ENCODE results near the gene CCDC51. TPM values are rescaled to one million over a fixed set of nuclear protein-coding genes. Genes with fewer than 3 reads are reported as not detected.
"Not testable (repeated sequence)": the region's sequence is repeated elsewhere in the genome, so short reads cannot be mapped to it uniquely, and the experiment has no call there.

Gene CCDC51
- polyA plus RNA-seq, 3 donors: 5.5 to 14.1 (median 11.6) TPM

- WGBS, 3 donors: 91 to 94% (median 92%) methylated on average over 12 of the region's 12 CpGs
- H3K27ac ChIP-seq (ENCODE audit: low read depth, low read length): not testable (repeated sequence)
These were observed 38.5 kb downstream of the CCDC51 start for GRCh38 chr3:48401434-48401901.

GRCh38 chr3:48400824-48401433 lies 39.0 kb downstream of the CCDC51 start:
- WGBS, 3 donors: 53 to 65% (median 61%) methylated on average over 6 of the region's 6 CpGs
- no peak overlapping the region for H3K27ac ChIP-seq (ENCODE audit: low read depth, low read length)

DNA sequence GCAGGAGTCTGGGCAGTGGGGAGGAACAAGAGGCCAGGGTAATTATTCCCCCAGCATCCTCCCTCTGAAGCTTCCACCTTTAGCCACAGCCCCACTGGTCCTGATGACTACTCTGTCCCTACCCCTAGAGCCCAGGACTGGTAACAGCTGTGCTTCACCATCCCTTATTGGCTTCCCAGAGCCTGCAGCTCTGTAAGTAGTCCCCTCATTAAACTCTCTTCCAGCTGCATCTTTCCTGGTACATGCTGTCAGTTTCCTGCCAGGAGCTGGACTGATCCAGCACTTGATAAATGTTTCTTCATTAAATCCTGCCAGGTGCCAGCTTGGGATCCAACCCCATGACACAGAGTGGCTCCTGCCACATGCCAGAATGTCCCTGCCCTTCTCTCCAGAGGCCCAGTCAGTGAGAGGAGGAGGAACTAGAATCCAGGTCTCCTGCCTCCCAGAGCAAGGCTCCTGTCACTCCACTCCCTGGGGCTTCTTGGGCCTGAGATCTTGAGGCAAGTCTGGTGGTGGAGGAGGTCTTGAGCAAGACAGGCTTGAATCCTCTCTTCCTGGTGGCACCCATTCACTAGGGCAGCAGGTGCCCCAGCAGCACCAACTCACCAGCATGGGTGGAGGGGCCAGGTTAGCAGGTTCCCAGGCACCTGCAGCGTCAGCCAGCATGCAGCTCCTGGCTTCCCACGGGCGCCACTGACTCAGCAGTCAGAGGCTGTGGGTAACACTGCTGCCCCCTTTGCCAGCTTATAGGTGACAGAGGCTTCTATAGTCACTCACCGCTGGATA lies 40.3 kb downstream of the CCDC51 start:
- no peak overlapping the region for H3K27ac ChIP-seq (ENCODE audit: low read depth, low read length)
- WGBS, 3 donors: 34 to 62% (median 60%) methylated on average over 4 of the region's 4 CpGs

GRCh38 chr3:48398701-48399386 lies 41.1 kb downstream of the CCDC51 start:
- WGBS, 3 donors: 57 to 60% (median 58%) methylated on average over 11 of the region's 11 CpGs

GRCh38 chr3:48397767-48398681 lies 41.9 kb downstream of the CCDC51 start:
- no peak overlapping the region for H3K27ac ChIP-seq (ENCODE audit: low read depth, low read length)
- 66 to 79% (median 74%) methylated on average over 9 of the region's 9 CpGs for WGBS, 3 donors

More at GRCh38 chr3:48398701-48399386, 41.1 kb downstream of the CCDC51 start:
- no peak overlapping the region for H3K27ac ChIP-seq (ENCODE audit: low read depth, low read length)

- WGBS, 3 donors: 68 to 77% (median 73%) methylated on average over 3 of the region's 3 CpGs
- H3K27ac ChIP-seq (ENCODE audit: low read depth, low read length): no peak overlapping the region
These were observed 44.2 kb downstream of the CCDC51 start for GRCh38 chr3:48395714-48396113.

GRCh38 chr3:48394391-48394790 lies 45.5 kb downstream of the CCDC51 start:
- 85 to 97% (median 88%) methylated on average over 2 of the region's 2 CpGs for WGBS, 3 donors
- H3K27ac ChIP-seq (ENCODE audit: low read depth, low read length): no peak overlapping the region

DNA sequence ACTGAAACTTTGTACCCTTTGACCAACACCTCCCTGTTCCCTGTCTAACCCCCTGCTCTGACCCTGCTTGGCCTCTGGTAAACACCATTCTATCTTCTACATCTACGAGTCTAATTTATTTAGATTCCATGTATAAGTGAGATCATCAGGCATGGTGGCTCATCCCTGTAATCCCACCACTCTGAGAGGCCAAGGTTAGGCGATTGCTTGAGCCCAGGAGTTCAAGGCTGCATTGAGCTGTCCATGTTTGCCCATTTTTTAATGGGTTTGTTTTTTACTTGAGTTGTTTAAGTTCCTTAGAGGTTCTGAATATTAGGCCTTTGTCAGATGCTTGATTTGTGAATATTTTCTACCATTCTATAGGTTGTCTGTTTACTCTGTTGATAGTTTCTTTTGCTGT lies 51.0 kb downstream of the CCDC51 start:
- 67 to 76% (median 74%) methylated on average over 2 of the region's 2 CpGs for WGBS, 3 donors

GRCh38 chr3:48387634-48388033 lies 52.3 kb downstream of the CCDC51 start:
- H3K27ac ChIP-seq (ENCODE audit: low read depth, low read length): no peak overlapping the region

More for the DNA sequence above, 51.0 kb downstream of the CCDC51 start:
- no peak overlapping the region for H3K27ac ChIP-seq (ENCODE audit: low read depth, low read length)

Other genes starting within 250 kb of the CCDC51 start
- gene CAMP, start 216.6 kb downstream of the CCDC51 start, polyA plus RNA-seq: 1 to 10 TPM in 1 of 3 donors, under 1 TPM in 1, not detected in 1; 0.88 to 2.5 TPM
- 1 to 10 TPM; 2.6 to 7.2 (median 4.3) TPM for gene ZNF589, start 199.0 kb downstream of the CCDC51 start, polyA plus RNA-seq
- 10 to 100 TPM; 12.1 to 18.2 (median 15.1) TPM for gene NME6, start 138.8 kb downstream of the CCDC51 start, polyA plus RNA-seq
- not detected for gene SPINK8, start 106.5 kb downstream of the CCDC51 start, polyA plus RNA-seq
- gene FBXW12, start 67.9 kb downstream of the CCDC51 start, polyA plus RNA-seq: 1 to 10 TPM in 1 of 3 donors, not detected in 2; 1.5 TPM
- 10 to 100 TPM; 31.2 to 51.0 (median 35.4) TPM for gene PLXNB1, start 10.0 kb downstream of the CCDC51 start, polyA plus RNA-seq
- gene TMA7, start 138 bp upstream of the CCDC51 start, polyA plus RNA-seq: 100 to 1,000 TPM; 180 to 622 (median 308) TPM
- 1 to 10 TPM; 3.4 to 4.0 (median 3.9) TPM for gene ATRIP, start 6.6 kb upstream of the CCDC51 start, polyA plus RNA-seq
- 100 to 1,000 TPM in 2 of 3 donors, 10 to 100 TPM in 1; 49.8 to 116 (median 111) TPM for gene SHISA5, start 64.1 kb upstream of the CCDC51 start, polyA plus RNA-seq
- 1 to 10 TPM; 1.7 to 6.5 (median 5.2) TPM for gene PFKFB4, start 116.7 kb upstream of the CCDC51 start, polyA plus RNA-seq
- gene UCN2, start 123.7 kb upstream of the CCDC51 start, polyA plus RNA-seq: under 1 TPM in 1 of 3 donors, not detected in 2; 0.04 TPM
- 10 to 100 TPM in 1 of 3 donors, 1 to 10 TPM in 2; 1.4 to 10.3 (median 2.2) TPM for gene COL7A1, start 155.2 kb upstream of the CCDC51 start, polyA plus RNA-seq
- 100 to 1,000 TPM; 122 to 214 (median 155) TPM for gene UQCRC1, start 169.5 kb upstream of the CCDC51 start, polyA plus RNA-seq
- gene TMEM89, start 181.7 kb upstream of the CCDC51 start, polyA plus RNA-seq: not detected
- 10 to 100 TPM in 1 of 3 donors, 1 to 10 TPM in 2; 8.7 to 14.1 (median 8.9) TPM for gene SLC26A6, start 195.3 kb upstream of the CCDC51 start, polyA plus RNA-seq
- gene CELSR3, start 222.8 kb upstream of the CCDC51 start, polyA plus RNA-seq: 1 to 10 TPM in 2 of 3 donors, under 1 TPM in 1; 0.48 to 1.5 (median 1.0) TPM
- gene NCKIPSD, start 245.8 kb upstream of the CCDC51 start, polyA plus RNA-seq: 10 to 100 TPM in 2 of 3 donors, 1 to 10 TPM in 1; 9.2 to 13.9 (median 13.5) TPM